K562 (cell line): ENCODE measurements around the gene CSTA.

Experiments used
- CBX3 ChIP-seq, 2 experiments: IDR thresholded peaks; 1 replicate in 1 of 2; 2 replicates in 1 of 2; pipeline ENCODE4 v1.6.1; 2012; ENCODE audit warnings: inconsistent platforms in 2 of 2, low read length in 2 of 2, borderline replicate concordance in 1 of 2, control low read depth in 1 of 2
- CTCF ChIP-seq, 3 experiments: IDR thresholded peaks in 2 of 3; conservative IDR thresholded peaks in 1 of 3; 2 replicates each; pipeline ENCODE4 v1.5.1; 2011 to 2012; ENCODE audit warnings: low read length in 3 of 3, mild to moderate bottlenecking in 3 of 3, control low read depth in 2 of 3, improper control_type of control experiment in 1 of 3, inconsistent platforms in 1 of 3, low read depth in 1 of 3, mixed read lengths in 1 of 3, moderate library complexity in 1 of 3; ENCODE audit not compliant: insufficient read depth in 2 of 3
- HSF4 ChIP-seq: fragments of 250-450 bp; sonication (Bioruptor Pico); IDR thresholded peaks from 2 replicates; pipeline ENCODE4 v2.1.2; 2022; ENCODE audit warnings: mild to moderate bottlenecking, moderate library complexity, borderline replicate concordance
- POLR2A ChIP-seq: fragments of 450-650 bp; conservative IDR thresholded peaks from 2 replicates; pipeline ENCODE4 v1.6.1; 2016
- RERE ChIP-seq: sonication (generic); formaldehyde crosslinking; IDR thresholded peaks from 2 replicates; pipeline ENCODE4 v1.8.0; 2023; ENCODE audit warnings: missing genetic modification reagents, mild to moderate bottlenecking, borderline replicate concordance
- ZNF766 ChIP-seq: fragments of 200-800 bp; sonication (Bioruptor generic); conservative IDR thresholded peaks from 2 replicates; pipeline ENCODE4 v1.6.1; 2016; ENCODE audit warnings: missing genetic modification characterization, missing compliant biosample characterization
- ZSCAN29 ChIP-seq: fragments of 450-650 bp; IDR thresholded peaks from 2 replicates; pipeline ENCODE4 v1.6.1; 2017

GRCh38 chr3:122382888-122383666, 58.0 kb downstream of the CSTA start, which contains the start of gene MIX23:
- no peak for TF ChIP-seq RERE
- peak; percentile 80 for TF ChIP-seq POLR2A
- TF ChIP-seq ZNF766 (CRISPR knock-in tag): no peak
- TF ChIP-seq ZSCAN29: no peak
- no peak for TF ChIP-seq CTCF (IDR thresholded peaks at IDR 0.05 in 2 of 3, conservative IDR thresholded peaks at IDR 0.05 in 1 of 3; ENCODE audit: insufficient read depth in 2 of 3, low read depth in 1 of 3, low read length in 3 of 3)
- TF ChIP-seq HSF4 (CRISPR knock-in tag): no peak
- no peak for TF ChIP-seq CBX3 (IDR thresholded peaks at IDR 0.05; ENCODE audit: borderline replicate concordance in 1 of 2, low read length in 2 of 2)
